IMR-90 (cell line): ENCODE results near the gene SRSF5. TPM values are rescaled to one million over a fixed set of nuclear protein-coding genes. Genes with fewer than 3 reads are reported as not detected.

Experiments
- ATAC-seq: fragments of 200-7000 bp; cut with Tn5 transposase; 2 replicates; pipeline ENCODE4 v1.9.1; 2020; ENCODE audit warnings: low read depth, mild to moderate bottlenecking, moderate library complexity
- BruUV-seq: library from RNA; stranded (reverse); fragments of 400-500 nt; replicated peaks from 2 replicates; lab custom pipeline; 2021; lab: Mats Ljungman, UMichigan
- CTCF ChIA-PET: fragments of 300-600 bp; formaldehyde crosslinking; extraction: SDS; loops from one replicate; lab custom pipeline; 2021; ENCODE audit warnings: antibody characterized with exemption; lab: Yijun Ruan, JAX
- POLR2A ChIA-PET: fragments of 300-600 bp; sonication (Branson Sonifier 250); formaldehyde crosslinking; loops from one replicate; lab custom pipeline; 2022; ENCODE audit warnings: antibody characterized with exemption; ENCODE audit not compliant: unreplicated experiment; lab: Charles Lee
- DNase-seq: peaks from one replicate; pipeline ENCODE4 v3.0.0; 2013
- H2AFZ ChIP-seq: replicated peaks from 2 replicates; pipeline ENCODE3; 2013; ENCODE audit warnings: low read length, mild to moderate bottlenecking; ENCODE audit not compliant: poor library complexity
- H2AK5ac ChIP-seq: 2 replicates; pipeline ENCODE4 v1.6.1; 2013; ENCODE audit warnings: low read depth, low read length, inconsistent platforms
- H2AK9ac ChIP-seq: replicated peaks from 2 replicates; pipeline ENCODE3; 2013; ENCODE audit warnings: mild to moderate bottlenecking, low read depth, low read length, moderate library complexity; ENCODE audit not compliant: poor library complexity
- H2BK120ac ChIP-seq: 2 replicates; pipeline ENCODE4 v1.6.1; 2013; ENCODE audit warnings: low read depth, low read length, inconsistent platforms
- H2BK15ac ChIP-seq: 3 replicates; pipeline ENCODE4 v1.6.1; 2013; ENCODE audit warnings: low read depth, low read length, inconsistent platforms
- H2BK20ac ChIP-seq: 2 replicates; pipeline ENCODE4 v1.6.1; 2013; ENCODE audit warnings: low read depth, mild to moderate bottlenecking, inconsistent platforms, low read length, moderate library complexity
- H2BK5ac ChIP-seq: 2 replicates; pipeline ENCODE4 v1.6.1; 2013; ENCODE audit warnings: mild to moderate bottlenecking, low read depth, low read length, inconsistent platforms; ENCODE audit not compliant: poor library complexity, severe bottlenecking
- H3K14ac ChIP-seq: replicated peaks from 2 replicates; pipeline ENCODE4 v1.6.1; 2013; ENCODE audit warnings: low read depth, low read length, inconsistent platforms
- H3K18ac ChIP-seq: 2 replicates; pipeline ENCODE4 v1.6.1; 2013; ENCODE audit warnings: low read depth, low read length, control low read depth
- H3K23ac ChIP-seq: 2 replicates; pipeline ENCODE4 v1.6.1; 2013; ENCODE audit warnings: low read depth, low read length, inconsistent platforms
- H3K27ac ChIP-seq: 2 replicates; pipeline ENCODE4 v1.5.1; 2013; ENCODE audit warnings: mild to moderate bottlenecking, control low read depth, low read length; ENCODE audit not compliant: insufficient read depth
- H3K27me3 ChIP-seq: 2 replicates; pipeline ENCODE4 v1.6.1; 2013; ENCODE audit warnings: low read length; ENCODE audit not compliant: control insufficient read depth, insufficient read depth
- H3K36me3 ChIP-seq: 2 replicates; pipeline ENCODE4 v1.6.1; 2013; ENCODE audit warnings: low read length, mixed read lengths; ENCODE audit not compliant: control insufficient read depth, insufficient read depth
- H3K4ac ChIP-seq: 2 replicates; pipeline ENCODE4 v1.6.1; 2013; ENCODE audit warnings: low read depth, low read length, inconsistent platforms
- H3K4me1 ChIP-seq: 2 replicates; pipeline ENCODE4 v1.6.1; 2013; ENCODE audit warnings: low read length, mixed read lengths; ENCODE audit not compliant: control insufficient read depth, insufficient read depth
- H3K4me2 ChIP-seq: 2 replicates; pipeline ENCODE4 v1.6.1; 2013; ENCODE audit warnings: low read depth, mild to moderate bottlenecking, control low read depth, low read length, moderate library complexity
- H3K4me3 ChIP-seq: 2 replicates; pipeline ENCODE4 v1.5.1; 2013; ENCODE audit warnings: low read depth, mild to moderate bottlenecking, control low read depth, low read length, moderate library complexity; ENCODE audit not compliant: insufficient read depth
- H3K56ac ChIP-seq: 2 replicates; pipeline ENCODE4 v1.6.1; 2013; ENCODE audit warnings: low read length, inconsistent platforms; ENCODE audit not compliant: insufficient read depth; ENCODE audit errors: extremely low read depth
- H3K79me1 ChIP-seq, 2 experiments: 2 replicates each; pipeline ENCODE4 v1.6.1; 2013; ENCODE audit warnings: low read length in 2 of 2, inconsistent platforms in 1 of 2, low read depth in 1 of 2
- H3K9ac ChIP-seq: 2 replicates; pipeline ENCODE4 v1.6.1; 2013; ENCODE audit warnings: low read depth, low read length, control low read depth
- H3K9me1 ChIP-seq: 2 replicates; pipeline ENCODE4 v1.6.1; 2013; ENCODE audit warnings: low read length, inconsistent platforms; ENCODE audit not compliant: insufficient read depth
- H3K9me3 ChIP-seq: 2 replicates; pipeline ENCODE4 v1.6.1; 2013; ENCODE audit warnings: low read length; ENCODE audit not compliant: control insufficient read depth, insufficient read depth
- H4K20me1 ChIP-seq: 2 replicates; pipeline ENCODE4 v1.6.1; 2013; ENCODE audit warnings: low read length, inconsistent platforms; ENCODE audit not compliant: insufficient read depth
- H4K5ac ChIP-seq: 2 replicates; pipeline ENCODE4 v1.6.1; 2013; ENCODE audit warnings: mild to moderate bottlenecking, low read depth, low read length, control low read depth
- H4K8ac ChIP-seq, 2 experiments: 2 replicates each; pipeline ENCODE4 v1.6.1; 2013; ENCODE audit warnings: low read depth in 2 of 2, low read length in 2 of 2, control low read depth in 1 of 2, inconsistent platforms in 1 of 2
- H4K91ac ChIP-seq: 2 replicates; pipeline ENCODE4 v1.6.1; 2013; ENCODE audit warnings: low read depth, low read length, inconsistent platforms; ENCODE audit not compliant: insufficient read depth
- BHLHE40 ChIP-seq: fragments of 150-350 bp; IDR thresholded peaks from 2 replicates; pipeline ENCODE4 v1.6.1; 2016; ENCODE audit warnings: mild to moderate bottlenecking, low read depth, low read length
- CEBPB ChIP-seq: IDR thresholded peaks from 2 replicates; pipeline ENCODE4 v1.6.1; 2012; ENCODE audit warnings: low read depth, low read length, improper control_type of control experiment
- CHD1 ChIP-seq: IDR thresholded peaks from 2 replicates; pipeline ENCODE4 v1.6.1; 2012; ENCODE audit warnings: low read depth, low read length, improper control_type of control experiment
- CTCF ChIP-seq: conservative IDR thresholded peaks from 2 replicates; pipeline ENCODE4 v1.5.1; 2012; ENCODE audit warnings: mild to moderate bottlenecking, low read depth, low read length, improper control_type of control experiment
- ELK1 ChIP-seq: fragments of 150-350 bp; IDR thresholded peaks from 2 replicates; pipeline ENCODE4 v1.6.1; 2016; ENCODE audit warnings: low read depth, mild to moderate bottlenecking, low read length, moderate library complexity, borderline replicate concordance
- MAFK ChIP-seq: IDR thresholded peaks from 2 replicates; pipeline ENCODE4 v1.6.1; 2012; ENCODE audit warnings: low read depth, low read length, improper control_type of control experiment
- MAZ ChIP-seq: IDR thresholded peaks from 2 replicates; pipeline ENCODE4 v1.6.1; 2012; ENCODE audit warnings: low read depth, mild to moderate bottlenecking, low read length, improper control_type of control experiment, moderate library complexity, borderline replicate concordance
- MXI1 ChIP-seq: IDR thresholded peaks from 2 replicates; pipeline ENCODE4 v1.6.1; 2012; ENCODE audit warnings: low read depth, mild to moderate bottlenecking, low read length, moderate library complexity, borderline replicate concordance
- NFE2L2 ChIP-seq: fragments of 150-350 bp; IDR thresholded peaks from 2 replicates; pipeline ENCODE4 v1.6.1; 2016; ENCODE audit warnings: low read depth, mild to moderate bottlenecking, low read length
- POLR2A ChIP-seq: IDR thresholded peaks from 2 replicates; pipeline ENCODE4 v1.6.1; 2012; ENCODE audit warnings: mild to moderate bottlenecking, low read depth, low read length
- RAD21 ChIP-seq: IDR thresholded peaks from 2 replicates; pipeline ENCODE4 v1.6.1; 2012; ENCODE audit warnings: low read length, improper control_type of control experiment
- RCOR1 ChIP-seq: IDR thresholded peaks from 2 replicates; pipeline ENCODE4 v1.6.1; 2012; ENCODE audit warnings: mild to moderate bottlenecking, low read length, improper control_type of control experiment; ENCODE audit not compliant: insufficient replicate concordance
- RFX5 ChIP-seq: IDR thresholded peaks from 2 replicates; pipeline ENCODE4 v1.8.0; 2012; ENCODE audit warnings: low read depth, mild to moderate bottlenecking, low read length, moderate library complexity
- SMC3 ChIP-seq: fragments of 150-350 bp; IDR thresholded peaks from 2 replicates; pipeline ENCODE4 v1.6.1; 2016; ENCODE audit warnings: low read depth, mild to moderate bottlenecking, antibody characterized with exemption, low read length, moderate library complexity
- USF2 ChIP-seq: fragments of 150-350 bp; IDR thresholded peaks from 2 replicates; pipeline ENCODE4 v1.6.1; 2017; ENCODE audit warnings: mild to moderate bottlenecking, antibody characterized with exemption, low read length, low read depth
- WGBS, 2 experiments: methylation state at CpG; one replicate each; pipeline versions ENCODE4 v1.1.5 to v1.1.7; 2013; ENCODE audit warnings: missing lambda C conversion rate in 2 of 2; ENCODE audit not compliant: insufficient read length in 1 of 2; ENCODE audit errors: extremely low coverage in 2 of 2; 5-methylcytosine and 5-hydroxymethylcytosine counted together
- dilution Hi-C: fragments of 300-500 bp; cut with HindIII; formaldehyde crosslinking; loops from one replicate; pipeline ENCODE4 v1.14.3; 2018; ENCODE audit warnings: low sequenced_read_pairs; ENCODE audit not compliant: unreplicated experiment
- in situ Hi-C: fragments of 300-500 bp; cut with MboI; formaldehyde crosslinking; loops from 3 replicates; pipeline ENCODE4 v1.14.3; 2019; ENCODE audit warnings: low sequenced_read_pairs, inconsistent platforms, mixed read lengths
- intact Hi-C: fragments of 100-400 bp; cut with micrococcal nuclease; formaldehyde crosslinking; loops from 2 replicates; pipeline ENCODE4 v1.10.0; 2022
- polyA plus RNA-seq, 3 experiments: library from polyadenylated mRNA; depleted of rRNA; stranded (reverse); fragments of >200 nt; gene quantifications; 2 replicates each; pipeline ENCODE4 v1.2.3, GENCODE V29; 2012; ENCODE audit warnings: low replicate concordance in 1 of 3
- total RNA-seq: library from RNA; depleted of rRNA; stranded (reverse); fragments of >200 nt; gene quantifications from 2 replicates; pipeline ENCODE4 v1.2.3, GENCODE V29; 2012

SRSF5 gene
- total and polyA plus RNA-seq, 2 of the 4 experiments (the other 2 are of a cell fraction) = 29.4 to 229 TPM

- DNase-seq = no peak
- Histone ChIP-seq H3K4ac (no peak overlapping the region), H4K91ac (no peak overlapping the region), H3K27me3 (peaks cover 23% of the 10 kb centered on the region), H2BK5ac (no peak overlapping the region), H4K5ac (no peak overlapping the region), H2BK15ac (no peak overlapping the region), H3K4me3 (no peak overlapping the region), H3K9ac (no peak overlapping the region), H3K56ac (no peak overlapping the region), H3K4me1 (no peaks in the 10 kb centered on the region), H2BK20ac (no peak overlapping the region), H3K4me2 (no peak overlapping the region), H3K36me3 (no peaks in the 10 kb centered on the region), H3K9me1 (no peaks in the 10 kb centered on the region), H3K79me1 (no peaks in the 10 kb centered on the region), H3K9me3 (no peaks in the 10 kb centered on the region), H3K23ac (no peak overlapping the region), H2AK5ac (no peak overlapping the region), H4K20me1 (no peaks in the 10 kb centered on the region), H3K14ac (no peak overlapping the region), H3K27ac (no peak overlapping the region), H4K8ac (no peak overlapping the region), H3K18ac (no peak overlapping the region), H2BK120ac (no peak overlapping the region), H2AFZ (no peak overlapping the region), H2AK9ac (no peak overlapping the region)
- intact Hi-C loops (no loop called here), in situ Hi-C loops (no loop called here), dilution Hi-C loops (no loop called here)
- WGBS, 2 experiments = no CpG with 5 or more reads among the region's 12 CpGs
- no peak for ATAC-seq
- no TSS peak for BruUV-seq
- ChIA-PET CTCF (interaction anchor here (0.6 kb wide), 1 partner anchor 1009 kb away, joined by 3 read pairs; no protein-coding TSS in a partner anchor), POLR2A (no interaction called here)
- TF ChIP-seq NFE2L2 = no peak
- TF ChIP-seq RAD21 = no peak
- TF ChIP-seq MAZ = no peak
- TF ChIP-seq CTCF = no peak
- TF ChIP-seq POLR2A = no peak
- no peak for TF ChIP-seq BHLHE40
- no peak for TF ChIP-seq MAFK
- no peak for TF ChIP-seq SMC3
- no peak for TF ChIP-seq RFX5
- TF ChIP-seq CHD1 = no peak
- TF ChIP-seq USF2 = no peak
- TF ChIP-seq MXI1 = no peak
- no peak for TF ChIP-seq ELK1
- no peak for TF ChIP-seq CEBPB
- no peak for TF ChIP-seq RCOR1
Measured at GRCh38 chr14:69808919-69809808, 42.2 kb downstream of the SRSF5 start.
